ENCODE data around the gene TBRG4.

GRCh38 chr7:45072131-45073030 is 39.1 kb downstream of the TBRG4 start:
- no peak for TF ChIP-seq CTCF (IDR thresholded peaks at IDR 0.05)
- TF ChIP-seq POLR2A (IDR thresholded peaks at IDR 0.05), result no peak
